Kidney tubule cell (primary cell): ENCODE results near the gene DNAH10.
"Not testable (repeated sequence)": the region's sequence is repeated elsewhere in the genome, so short reads cannot be mapped to it uniquely, and the experiment has no call there.

Source experiments
- DNase-seq: peaks from one replicate; pipeline ENCODE4 v3.0.0-alpha.2; 2018; ENCODE audit warnings: low spot score

The DNAH10 gene

GRCh38 chr12:123908884-123909725, 147.0 kb downstream of the DNAH10 start:
- DNase-seq: no peak

- DNase-seq: no peak
These were observed 148.0 kb downstream of the DNAH10 start for GRCh38 chr12:123910057-123910456.

- DNase-seq: no peak
These were observed 148.7 kb downstream of the DNAH10 start for GRCh38 chr12:123910761-123911193.

GRCh38 chr12:123911672-123912409, 149.7 kb downstream of the DNAH10 start:
- DNase-seq: not testable (repeated sequence)

DNA sequence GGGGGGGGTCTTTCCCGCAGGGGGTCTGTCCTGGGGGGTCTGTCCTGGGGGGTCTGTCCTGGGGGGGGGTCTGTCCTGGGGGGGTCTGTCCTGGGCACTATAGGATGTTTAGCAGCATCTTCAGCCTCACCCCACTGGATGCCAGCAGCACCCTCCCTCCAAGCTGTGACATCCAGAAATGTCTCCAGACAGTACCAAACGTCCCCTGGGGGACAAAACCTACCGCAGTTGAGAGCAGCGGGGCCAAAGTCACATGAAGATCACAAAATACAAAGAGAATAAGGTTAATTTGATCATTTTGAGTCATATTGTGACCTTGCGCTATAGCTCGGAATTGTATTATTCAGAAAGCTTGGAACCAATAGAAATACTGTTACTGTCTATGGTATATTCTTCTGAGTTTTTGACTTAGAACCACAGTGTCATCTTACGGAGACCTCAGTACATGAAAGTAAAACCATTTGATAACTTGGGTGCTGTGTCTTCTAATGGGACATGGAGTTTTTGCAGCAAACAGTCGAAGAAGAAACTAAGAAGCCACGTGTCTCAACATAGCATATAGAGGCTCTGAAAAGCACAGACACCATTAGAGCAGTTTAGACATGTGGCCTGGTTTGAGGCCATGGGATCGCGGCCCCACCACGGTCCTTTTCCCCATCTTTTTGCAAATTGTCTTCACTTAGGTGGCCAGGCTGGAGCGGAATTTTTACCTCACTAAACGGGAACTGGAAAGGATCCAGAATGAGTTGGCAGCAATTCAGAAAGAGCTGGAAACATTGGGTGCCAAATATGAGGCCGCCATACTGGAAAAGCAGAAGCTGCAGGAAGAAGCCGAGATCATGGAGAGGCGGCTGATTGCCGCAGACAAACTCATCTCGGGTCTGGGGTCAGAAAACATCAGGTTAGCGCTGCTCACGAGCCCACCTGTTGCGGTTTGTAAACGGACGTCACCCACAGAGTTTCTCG, 150.6 kb downstream of the DNAH10 start:
- DNase-seq: no peak

DNA sequence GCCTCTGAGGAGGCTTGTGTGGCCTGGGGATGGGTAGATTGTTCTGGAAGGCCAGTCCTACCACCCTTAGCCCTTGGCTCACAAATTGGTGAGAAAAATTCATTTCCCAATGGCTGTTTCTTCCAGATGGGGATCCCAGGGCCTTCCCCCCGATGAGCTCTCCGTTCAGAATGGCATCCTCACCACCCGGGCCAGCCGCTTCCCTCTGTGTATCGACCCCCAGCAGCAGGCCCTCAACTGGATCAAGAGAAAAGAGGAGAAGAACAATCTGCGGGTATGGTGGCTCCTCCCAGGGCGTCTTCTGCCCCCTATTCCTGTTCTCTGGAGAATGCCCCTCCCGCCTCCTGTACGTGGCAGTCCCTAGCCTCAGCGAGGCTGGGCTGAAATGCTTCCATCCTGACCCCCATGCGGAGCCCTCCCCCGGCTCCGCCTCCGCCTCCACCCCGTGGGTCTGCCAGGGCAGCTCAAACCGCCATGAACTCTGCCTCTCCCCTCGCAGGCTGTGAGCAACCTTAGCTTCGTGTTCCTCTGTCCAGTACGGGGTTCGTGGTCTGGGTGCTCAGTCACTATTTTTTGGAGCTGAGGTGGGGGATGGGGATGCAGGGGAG, 152.7 kb downstream of the DNAH10 start:
- no peak for DNase-seq

GRCh38 chr12:123916729-123917128, 154.6 kb downstream of the DNAH10 start:
- peak; percentile 45 for DNase-seq

DNA sequence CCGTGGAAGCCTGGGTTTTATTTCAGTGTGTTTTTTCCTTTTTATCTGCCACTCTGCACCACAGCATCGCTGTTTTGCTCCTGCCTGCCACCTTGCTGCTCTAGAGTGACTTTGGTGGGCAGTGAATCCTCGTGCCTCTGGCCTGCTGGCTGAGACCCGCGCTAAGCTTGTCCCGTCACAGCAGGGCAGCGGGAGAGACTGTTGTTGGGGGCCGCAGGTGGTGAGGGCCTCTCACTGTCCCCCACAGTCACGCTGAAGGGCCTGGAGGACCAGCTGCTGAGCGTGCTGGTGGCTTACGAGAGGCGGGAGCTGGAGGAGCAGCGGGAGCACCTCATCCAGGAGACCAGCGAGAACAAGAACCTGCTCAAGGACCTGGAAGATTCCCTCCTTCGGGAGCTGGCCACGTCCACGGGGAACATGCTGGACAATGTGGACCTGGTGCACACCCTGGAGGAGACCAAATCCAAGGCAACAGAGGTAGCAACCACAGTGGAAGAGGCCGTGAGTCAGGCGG, 155.3 kb downstream of the DNAH10 start:
- DNase-seq: no peak

GRCh38 chr12:123919980-123920360, 157.9 kb downstream of the DNAH10 start:
- no peak for DNase-seq

DNA sequence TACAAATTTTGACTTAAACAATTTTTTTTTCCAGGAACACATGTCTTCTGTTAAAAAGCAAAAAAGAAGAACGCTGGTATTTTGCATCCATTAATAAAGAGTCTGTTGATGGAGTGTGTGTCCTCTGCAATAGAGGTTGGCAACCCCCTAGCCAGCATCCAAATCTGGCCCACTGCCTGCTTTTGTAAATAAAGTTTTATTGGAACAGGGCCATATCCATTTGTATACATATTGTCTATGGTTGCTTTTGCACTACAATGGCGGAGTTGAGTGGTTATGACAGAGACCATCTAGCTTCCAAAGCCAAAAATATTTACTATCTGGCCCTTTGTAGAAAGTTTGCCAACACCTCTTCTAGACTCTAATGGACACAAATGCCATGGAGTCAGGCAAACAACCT, 160.9 kb downstream of the DNAH10 start:
- DNase-seq: no peak

DNA sequence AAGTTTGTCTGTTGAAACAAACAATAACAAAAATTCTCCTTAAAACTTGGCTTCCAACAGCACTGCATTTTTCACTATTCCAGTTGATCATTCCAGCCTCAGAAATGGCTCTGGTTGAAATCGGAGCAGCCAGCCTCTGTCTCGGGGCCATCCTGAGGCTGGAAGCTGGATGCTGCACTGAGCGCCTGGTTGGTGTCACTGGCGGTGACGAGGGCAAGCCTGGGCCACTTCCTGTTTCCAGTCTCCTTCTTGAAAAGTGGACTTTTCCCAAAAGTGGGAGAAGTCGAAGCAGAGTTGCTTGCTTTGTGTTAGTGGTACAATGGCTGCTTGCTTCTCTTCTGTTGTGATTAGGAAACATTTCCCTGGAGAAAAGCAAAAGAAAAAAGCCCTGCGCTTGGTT, 161.8 kb downstream of the DNAH10 start:
- no peak for DNase-seq

- DNase-seq: no peak
These were observed 162.4 kb downstream of the DNAH10 start for GRCh38 chr12:123924539-123924938.

GRCh38 chr12:123928274-123928865, 166.3 kb downstream of the DNAH10 start:
- no peak for DNase-seq

GRCh38 chr12:123928897-123929296, 166.8 kb downstream of the DNAH10 start:
- no peak for DNase-seq

DNA sequence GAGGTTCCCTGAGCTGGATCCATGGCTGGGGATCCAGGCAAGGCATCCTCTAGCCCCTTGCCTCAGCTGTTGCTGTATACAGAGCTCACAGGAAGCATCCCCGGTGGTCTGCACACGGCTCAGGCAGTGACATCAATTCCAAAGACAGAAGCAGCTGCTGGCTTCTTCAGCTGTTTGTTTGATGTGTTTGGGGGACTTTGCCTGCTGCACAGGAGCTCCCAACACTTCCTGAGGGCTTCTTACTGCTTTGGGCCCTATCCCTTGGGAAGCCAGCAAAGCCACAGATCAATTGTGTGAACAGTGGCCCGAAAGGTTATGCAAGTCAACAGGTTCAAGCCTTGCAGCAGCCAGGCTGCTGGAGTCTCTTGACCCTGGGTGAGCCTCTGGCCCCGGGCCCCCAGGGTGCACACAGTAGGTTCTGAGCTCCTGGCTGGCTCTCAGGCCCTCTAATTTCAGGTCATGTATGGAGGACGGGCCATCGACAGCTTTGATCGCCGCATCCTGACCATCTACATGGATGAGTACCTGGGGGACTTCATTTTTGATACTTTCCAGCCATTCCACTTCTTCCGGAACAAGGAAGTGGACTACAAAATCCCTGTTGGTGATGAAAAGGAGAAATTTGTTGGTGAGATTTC, 168.0 kb downstream of the DNAH10 start:
- no peak for DNase-seq

- no peak for DNase-seq
These were observed 169.7 kb downstream of the DNAH10 start for GRCh38 chr12:123931686-123932321.

DNA sequence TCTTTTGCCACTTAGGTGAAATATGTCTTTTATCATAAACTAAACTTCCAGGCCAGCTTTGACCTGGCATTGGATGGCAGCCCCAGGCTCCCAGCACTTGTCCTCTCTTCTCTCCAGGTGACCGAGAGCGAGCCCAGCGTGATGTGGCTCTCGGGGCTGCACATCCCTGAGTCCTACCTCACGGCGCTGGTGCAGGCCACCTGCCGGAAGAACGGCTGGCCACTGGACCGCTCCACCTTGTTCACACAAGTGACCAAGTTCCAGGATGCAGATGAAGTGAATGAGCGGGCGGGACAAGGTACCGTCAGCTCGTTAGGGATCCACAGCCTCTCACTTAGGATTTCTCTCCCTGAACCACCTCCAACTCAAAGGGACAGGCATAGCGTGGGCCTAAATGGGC, 171.1 kb downstream of the DNAH10 start:
- no peak for DNase-seq

GRCh38 chr12:123934016-123934620, 172.0 kb downstream of the DNAH10 start:
- DNase-seq: no peak

DNA sequence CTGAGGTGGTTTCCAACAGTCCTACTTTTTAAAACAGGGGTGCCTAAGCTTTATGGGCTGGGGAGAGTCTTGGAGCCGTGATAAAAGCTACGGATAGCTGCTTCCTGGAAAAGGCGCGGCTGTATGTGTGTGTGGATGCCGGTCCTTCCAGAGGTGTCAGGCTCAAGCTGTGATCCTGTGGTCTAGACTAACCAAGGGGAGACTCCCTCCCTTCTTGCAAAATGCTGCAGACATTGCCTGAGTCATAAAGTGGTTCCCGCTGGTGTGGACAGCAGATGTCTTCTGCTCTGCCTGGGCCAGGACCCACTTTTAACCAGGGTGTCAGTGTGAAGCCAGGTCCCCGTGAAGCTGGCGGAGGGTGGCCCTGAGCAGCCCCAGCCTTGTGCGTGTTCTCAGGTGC, 172.7 kb downstream of the DNAH10 start:
- DNase-seq: no peak

DNA sequence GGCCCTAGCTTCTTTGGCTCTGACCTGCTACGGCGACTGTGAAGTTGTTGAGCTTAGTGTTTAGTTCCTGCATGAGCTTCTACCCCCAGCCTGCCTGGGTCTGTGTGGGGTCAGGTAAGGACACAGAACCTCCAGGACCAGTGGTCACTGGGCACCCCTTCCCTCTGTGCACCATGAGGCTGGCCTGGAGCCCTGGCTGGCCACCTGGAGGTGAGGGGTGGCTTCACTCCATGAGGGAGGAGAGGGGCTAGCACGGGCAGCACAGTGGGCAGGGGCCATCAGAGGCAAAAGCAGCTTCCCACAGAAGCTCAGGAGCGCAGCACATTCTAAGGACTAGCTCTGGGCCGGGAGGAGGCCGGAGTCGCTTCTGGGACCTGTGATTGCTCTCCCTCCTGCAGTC, 173.9 kb downstream of the DNAH10 start:
- DNase-seq: no peak
